Thymus (tissue), 11 donors: Measurements from ENCODE around the gene DDC. TPM values are rescaled to one million over a fixed set of nuclear protein-coding genes. Genes with fewer than 3 reads are reported as not detected.
"Not testable (repeated sequence)": the region's sequence is repeated elsewhere in the genome, so short reads cannot be mapped to it uniquely, and the experiment has no call there.

Experiments used
- DNase-seq, 9 donors: peaks; one replicate each; pipeline ENCODE4 v3.0.0-alpha.2; 2013; ENCODE audit warnings: low spot score in 9 of 9, low read depth in 6 of 9, missing footprints in 1 of 9
- H3K27ac ChIP-seq, 2 donors: one replicate each; pipeline ENCODE4 v1.5.1; 2013; ENCODE audit warnings: control low read depth in 1 of 2, low read depth in 1 of 2, low read length in 1 of 2, mild to moderate bottlenecking in 1 of 2, moderate library complexity in 1 of 2
- H3K27me3 ChIP-seq, 2 donors: one replicate each; pipeline ENCODE4 v1.5.1; 2013; ENCODE audit warnings: low read length in 1 of 2; ENCODE audit not compliant: control insufficient read depth in 2 of 2, insufficient read depth in 1 of 2
- H3K36me3 ChIP-seq, 2 donors: one replicate each; pipeline ENCODE4 v1.5.1; 2013; ENCODE audit warnings: low read length in 1 of 2, mild to moderate bottlenecking in 1 of 2, moderate library complexity in 1 of 2; ENCODE audit not compliant: control insufficient read depth in 2 of 2, insufficient read depth in 2 of 2
- H3K4me1 ChIP-seq, 2 donors: one replicate each; pipeline ENCODE4 v1.5.1; 2013; ENCODE audit warnings: low read length in 2 of 2; ENCODE audit not compliant: control insufficient read depth in 2 of 2, insufficient read depth in 2 of 2
- H3K4me3 ChIP-seq, 2 donors: one replicate each; pipeline ENCODE4 v1.5.1; 2013; ENCODE audit warnings: low read length in 2 of 2, control low read depth in 1 of 2, mild to moderate bottlenecking in 1 of 2
- H3K9me3 ChIP-seq, 2 donors: one replicate each; pipeline ENCODE4 v1.5.1; 2013; ENCODE audit warnings: low read length in 1 of 2, mild to moderate bottlenecking in 1 of 2; ENCODE audit not compliant: control insufficient read depth in 2 of 2, insufficient read depth in 1 of 2
- WGBS: extraction: QIAGEN DNeasy Blood & Tissue Kit; methylation state at CpG from one replicate; pipeline ENCODE4 v1.1.7; 2013; 5-methylcytosine and 5-hydroxymethylcytosine counted together
- polyA plus RNA-seq: library from polyadenylated mRNA; stranded (reverse); fragments of 200-250 nt; gene quantifications from one replicate; pipeline ENCODE4 v1.2.3, GENCODE V29; 2013
- total RNA-seq: library from RNA; stranded (reverse); fragments of 120-200 nt; gene quantifications from one replicate; pipeline ENCODE4 v1.2.4, GENCODE V29; 2013
- donor health status: healthy.

DDC gene
- total and polyA plus RNA-seq, 2 donors: 0.23 to 0.33 TPM

DNA sequence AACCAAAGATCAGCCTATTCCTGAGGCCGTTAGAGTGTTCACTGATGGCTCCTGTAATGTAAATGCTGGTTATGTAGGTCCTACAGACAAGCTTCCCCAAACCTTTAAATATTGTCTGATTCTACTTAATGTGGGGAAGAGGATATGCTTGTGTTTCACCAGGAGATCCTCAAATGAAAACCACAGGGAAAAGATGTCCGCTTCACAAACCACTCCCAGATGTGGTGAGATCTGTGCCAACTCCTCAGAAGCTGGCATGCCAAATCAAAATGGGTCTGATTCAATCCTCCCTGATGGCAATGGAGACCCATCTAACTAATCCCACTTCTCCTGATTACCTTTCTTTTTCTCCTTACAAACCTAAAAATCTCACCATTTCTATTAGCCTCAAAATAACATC, 15.5 kb upstream of the DDC start:
- WGBS: 92% methylated on average over 2 of the region's 2 CpGs
- H3K27me3 ChIP-seq, DNase-seq, H3K4me1 ChIP-seq, H3K36me3 ChIP-seq, H3K4me3 ChIP-seq, H3K27ac ChIP-seq: not testable (repeated sequence)
- peaks cover 1 to 12% of the 10 kb centered on the region in 2 donors for H3K9me3 ChIP-seq

DNA sequence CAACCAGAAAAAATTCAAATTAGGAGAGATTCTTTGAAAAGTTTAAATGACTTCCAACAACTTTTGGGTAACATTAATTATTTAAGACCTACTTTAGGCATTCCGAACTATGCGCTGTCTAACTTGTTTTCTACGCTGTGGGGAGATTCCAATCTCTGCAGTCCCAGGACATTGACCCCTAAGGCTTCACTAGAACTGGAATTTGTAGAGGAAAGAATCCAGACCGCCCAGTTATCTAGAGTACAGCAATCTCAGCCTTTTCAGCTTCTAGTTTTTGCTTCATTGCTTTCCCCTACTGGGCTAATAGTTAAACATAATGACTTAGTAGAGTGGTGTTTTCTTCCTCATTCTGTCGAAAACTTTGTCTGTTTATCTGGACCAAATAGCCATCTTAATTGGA, 14.9 kb upstream of the DDC start:
- Histone ChIP-seq H3K27me3 (no peaks in the 10 kb centered on the region), H3K4me1 (no peaks in the 10 kb centered on the region), H3K36me3 (no peaks in the 10 kb centered on the region), H3K4me3 (no peak overlapping the region), H3K9me3 (peaks cover 1 to 12% of the 10 kb centered on the region in 2 donors), H3K27ac (no peak overlapping the region)
- DNase-seq: no peak
- 95% methylated on average over 5 of the region's 5 CpGs for WGBS

DNA sequence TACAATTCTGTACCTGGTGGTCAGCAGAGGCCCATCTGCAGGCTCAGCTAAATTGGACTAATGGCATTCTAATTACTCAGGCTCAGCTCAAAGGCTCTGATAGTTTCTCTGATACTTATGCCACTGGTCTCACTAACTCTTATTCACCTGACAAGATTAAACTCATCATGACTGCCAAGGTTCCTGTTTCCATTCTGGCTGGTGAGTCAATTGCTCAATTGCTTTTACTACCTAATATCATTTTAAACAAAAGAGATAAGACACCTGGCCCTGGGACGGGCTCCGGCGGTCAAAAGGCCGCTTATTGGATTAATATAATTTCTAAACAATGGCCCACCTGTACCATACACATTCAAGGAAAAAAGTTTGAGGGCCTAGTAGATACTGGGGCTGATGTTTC, 12.9 kb upstream of the DDC start:
- H3K4me3 ChIP-seq, H3K36me3 ChIP-seq, H3K4me1 ChIP-seq, H3K9me3 ChIP-seq, H3K27me3 ChIP-seq, DNase-seq, H3K27ac ChIP-seq: not testable (repeated sequence)
- WGBS: 87% methylated on average over 4 of the region's 4 CpGs

DNA sequence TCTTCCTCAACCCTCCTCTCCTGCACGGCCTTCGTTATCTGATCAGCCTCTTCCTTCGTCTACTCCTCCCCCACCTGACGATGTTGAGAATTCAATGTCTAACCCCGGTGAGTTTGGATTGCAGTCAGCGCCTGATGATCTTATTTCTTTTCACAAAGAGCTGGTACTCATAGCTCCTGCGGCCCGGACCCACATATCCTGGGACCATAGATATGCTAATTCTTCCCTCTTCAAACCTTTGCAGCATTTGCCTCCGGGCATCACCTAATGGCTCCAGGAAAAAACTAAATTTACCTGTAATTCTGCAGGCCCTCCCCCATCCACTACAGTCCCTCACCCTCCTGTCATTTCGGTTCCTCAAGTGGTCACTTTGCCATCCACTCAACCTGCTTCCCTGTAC, 12.4 kb upstream of the DDC start:
- no peak for DNase-seq
- WGBS: 91% methylated on average over 10 of the region's 10 CpGs
- H3K27ac ChIP-seq: no peak overlapping the region
- H3K9me3 ChIP-seq: no peaks in the 10 kb centered on the region
- H3K27me3 ChIP-seq: no peaks in the 10 kb centered on the region
- no peaks in the 10 kb centered on the region for H3K36me3 ChIP-seq
- H3K4me3 ChIP-seq: no peak overlapping the region
- H3K4me1 ChIP-seq: no peaks in the 10 kb centered on the region

DNA sequence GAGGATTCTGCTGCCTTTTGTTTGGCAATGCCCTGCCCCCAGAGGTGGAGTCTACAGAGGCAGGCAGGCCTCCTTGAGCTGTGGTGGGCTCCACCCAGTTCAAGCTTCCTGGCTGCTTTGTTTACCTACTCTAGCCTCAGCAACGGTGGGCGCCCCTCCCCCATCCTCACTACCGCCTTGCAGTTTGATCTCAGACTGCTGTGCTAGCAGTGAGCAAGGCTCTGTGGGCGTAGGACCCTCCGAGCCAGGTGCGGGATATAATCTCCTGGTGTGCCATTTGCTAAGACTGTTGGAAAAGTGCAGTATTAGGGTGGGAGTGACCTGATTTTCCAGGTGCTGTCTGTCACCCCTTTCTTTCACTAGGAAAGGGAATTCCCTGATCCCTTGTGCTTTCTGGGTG, 11.2 kb upstream of the DDC start:
- WGBS: 74% methylated on average over 6 of the region's 6 CpGs
- not testable (repeated sequence) for H3K4me3 ChIP-seq, H3K27ac ChIP-seq, H3K27me3 ChIP-seq, H3K9me3 ChIP-seq, DNase-seq, H3K4me1 ChIP-seq, H3K36me3 ChIP-seq

DNA sequence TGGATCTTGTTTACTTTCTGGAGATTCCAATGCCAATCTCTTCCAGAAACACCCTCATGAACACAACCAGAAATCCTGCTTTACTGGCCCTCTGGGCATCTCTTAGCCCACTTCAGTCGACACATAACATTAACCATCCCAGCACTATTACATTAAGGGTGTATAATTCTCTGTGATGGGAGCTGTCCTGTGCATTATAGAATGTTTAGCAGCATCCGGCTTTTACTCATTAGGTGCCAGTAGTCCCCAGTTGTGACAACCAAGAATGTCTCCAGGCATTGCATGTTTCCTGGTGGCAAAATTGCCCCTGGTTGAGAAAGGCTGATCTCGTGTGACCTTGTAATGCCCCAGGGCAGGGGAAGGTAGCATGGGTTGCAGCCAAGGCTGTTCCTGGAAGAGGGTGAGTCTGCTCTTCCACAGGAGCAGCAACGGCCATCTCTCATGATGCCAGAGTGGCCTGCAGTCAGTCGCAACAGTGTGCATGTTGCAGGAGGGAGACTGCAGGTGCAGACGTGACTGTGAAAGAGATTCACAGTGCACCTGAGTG, 2.6 kb upstream of the DDC start:
- no peaks in the 10 kb centered on the region for H3K27me3 ChIP-seq
- WGBS: 93% methylated on average over 6 of the region's 6 CpGs
- H3K9me3 ChIP-seq: no peaks in the 10 kb centered on the region
- H3K27ac ChIP-seq: no peak overlapping the region
- no peak overlapping the region for H3K4me3 ChIP-seq
- no peaks in the 10 kb centered on the region for H3K36me3 ChIP-seq
- DNase-seq: no peak
- H3K4me1 ChIP-seq: no peaks in the 10 kb centered on the region

DNA sequence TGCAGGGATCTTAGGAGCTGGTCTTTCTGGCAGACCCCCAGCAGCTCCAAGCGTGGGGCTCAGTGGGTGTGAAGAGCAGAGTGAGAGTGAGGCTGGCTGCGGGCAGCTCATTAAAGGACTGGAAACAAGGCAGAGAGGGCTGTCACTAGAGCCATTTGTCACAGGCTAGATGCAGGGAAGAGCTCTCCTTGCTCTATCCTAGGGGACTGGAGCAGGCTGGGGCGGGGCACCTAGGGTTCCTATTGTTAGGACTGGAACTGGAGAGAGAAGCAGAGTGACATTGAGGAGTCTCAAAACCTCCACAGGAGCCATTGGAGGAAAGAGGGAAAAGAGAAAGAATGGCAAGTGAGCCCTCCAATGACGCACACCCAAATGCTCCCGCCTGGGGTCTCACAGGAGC, 772 bp upstream of the DDC start:
- Histone ChIP-seq H3K36me3 (no peaks in the 10 kb centered on the region), H3K9me3 (no peaks in the 10 kb centered on the region), H3K27ac (no peak overlapping the region), H3K4me1 (no peaks in the 10 kb centered on the region), H3K4me3 (no peak overlapping the region), H3K27me3 (no peaks in the 10 kb centered on the region)
- WGBS: 84% methylated on average over 5 of the region's 5 CpGs
- DNase-seq: no peak

DNA sequence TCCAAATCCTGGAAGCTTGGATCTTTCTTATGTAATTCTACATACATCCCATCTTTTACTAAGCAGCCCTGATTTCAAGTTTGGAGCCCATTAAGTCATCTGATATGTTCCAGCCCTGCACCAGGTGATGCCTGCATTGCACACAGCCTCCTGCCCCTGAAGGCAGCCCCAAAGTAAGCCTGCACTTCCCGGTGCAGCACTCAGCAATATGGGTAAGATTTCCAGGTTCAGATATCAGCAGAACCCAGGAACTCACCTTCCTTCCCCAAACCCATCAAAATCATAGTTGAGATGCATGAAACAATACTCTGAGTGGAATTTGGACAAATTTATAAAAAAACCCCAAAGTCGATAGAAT, 333 bp upstream of the DDC start:
- no peak overlapping the region for H3K4me3 ChIP-seq
- WGBS: 78% methylated on average over 2 of the region's 2 CpGs
- H3K36me3 ChIP-seq: no peaks in the 10 kb centered on the region
- H3K27ac ChIP-seq: no peak overlapping the region
- H3K9me3 ChIP-seq: no peaks in the 10 kb centered on the region
- H3K27me3 ChIP-seq: peaks cover 0 to 2% of the 10 kb centered on the region in 2 donors
- no peak for DNase-seq
- H3K4me1 ChIP-seq: no peaks in the 10 kb centered on the region

DNA sequence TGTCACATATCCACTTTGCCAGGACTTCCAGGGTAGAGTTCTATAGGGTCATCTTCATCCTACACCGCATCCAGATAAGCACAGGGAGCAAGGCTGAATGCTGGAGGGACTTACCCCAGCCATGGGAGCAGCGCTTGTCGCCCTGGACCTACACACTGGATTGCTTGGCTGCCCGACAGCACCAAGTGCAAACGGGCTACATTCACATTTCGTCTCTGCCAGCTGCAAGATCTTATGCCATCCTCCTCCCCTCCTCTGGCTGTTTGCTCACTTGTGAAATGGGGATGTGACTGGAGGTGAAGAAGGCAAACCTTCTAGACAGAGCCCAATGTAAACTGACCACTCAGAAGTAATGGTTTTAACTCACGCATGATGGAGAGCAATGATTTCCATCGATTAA, 1.0 kb downstream of the DDC start:
- no peaks in the 10 kb centered on the region for H3K9me3 ChIP-seq
- no peaks in the 10 kb centered on the region for H3K36me3 ChIP-seq
- H3K4me1 ChIP-seq: no peaks in the 10 kb centered on the region
- peaks cover 0 to 2% of the 10 kb centered on the region in 2 donors for H3K27me3 ChIP-seq
- 96% methylated on average over 8 of the region's 8 CpGs for WGBS
- H3K4me3 ChIP-seq: no peak overlapping the region
- DNase-seq: no peak
- H3K27ac ChIP-seq: no peak overlapping the region

DNA sequence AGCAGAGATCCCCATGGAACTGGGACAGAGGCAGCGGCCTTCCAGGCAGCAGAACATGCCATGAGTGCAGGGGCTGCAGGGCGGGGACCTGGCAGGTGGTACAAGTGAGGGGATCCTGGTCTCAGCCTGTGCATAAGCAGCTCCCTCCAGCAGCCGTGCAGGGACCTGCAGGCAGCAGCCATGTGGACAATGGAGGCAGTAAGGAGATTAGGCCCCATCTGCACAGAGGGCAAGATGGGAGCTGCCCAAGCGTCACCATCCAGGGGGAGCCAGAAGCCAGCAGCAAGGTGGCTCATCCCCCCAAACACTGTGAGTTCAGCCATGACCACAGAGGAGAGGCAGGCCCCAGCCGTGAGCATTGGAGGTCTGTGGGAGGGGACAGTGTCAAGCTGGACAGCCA, 3.1 kb downstream of the DDC start:
- H3K27ac ChIP-seq: no peak overlapping the region
- no peaks in the 10 kb centered on the region for H3K36me3 ChIP-seq
- no peak overlapping the region for H3K4me3 ChIP-seq
- no peaks in the 10 kb centered on the region for H3K9me3 ChIP-seq
- 93% methylated on average over 5 of the region's 5 CpGs for WGBS
- H3K4me1 ChIP-seq: no peaks in the 10 kb centered on the region
- no peak for DNase-seq
- peaks cover 0 to 8% of the 10 kb centered on the region in 2 donors for H3K27me3 ChIP-seq
